DND-41 (cell line): ENCODE measurements around the gene SMPD3.

Experiments
- ATAC-seq: fragments of 200-7000 bp; cut with Tn5 transposase; 3 replicates; pipeline ENCODE4 v1.9.1; 2021; ENCODE audit warnings: low read depth; ENCODE audit not compliant: insufficient read depth
- DNase-seq: peaks from one replicate; pipeline ENCODE4 v3.0.0-alpha.2; 2020
- H2AFZ ChIP-seq: 2 replicates; pipeline ENCODE4 v1.6.0; 2012; ENCODE audit warnings: low read depth, low read length
- H3K27ac ChIP-seq: 2 replicates; pipeline ENCODE4 v1.5.1; 2012; ENCODE audit warnings: low read length, inconsistent platforms
- H3K27me3 ChIP-seq: fragments of 200-600 bp; sonication (generic); 2 replicates; pipeline ENCODE4 v1.6.0; 2012; ENCODE audit warnings: low read length, mild to moderate bottlenecking, inconsistent platforms; ENCODE audit not compliant: insufficient read depth, poor library complexity
- H3K36me3 ChIP-seq: 2 replicates; pipeline ENCODE4 v1.5.1; 2012; ENCODE audit warnings: low read length, inconsistent platforms; ENCODE audit not compliant: insufficient read depth
- H3K4me1 ChIP-seq: 2 replicates; pipeline ENCODE4 v1.5.1; 2012; ENCODE audit warnings: mild to moderate bottlenecking, low read length; ENCODE audit not compliant: insufficient read depth
- H3K4me2 ChIP-seq: 2 replicates; pipeline ENCODE4 v1.6.0; 2012; ENCODE audit warnings: mild to moderate bottlenecking, moderate library complexity, low read length, inconsistent platforms; ENCODE audit not compliant: insufficient read depth
- H3K4me3 ChIP-seq, 2 experiments: fragments of 200-600 bp in 1 of 2; shearing (Covaris generic) in 1 of 2; 2 replicates each; pipeline ENCODE4 v1.5.1; 2012 to 2016; ENCODE audit warnings: inconsistent platforms in 2 of 2, low read length in 2 of 2, mild to moderate bottlenecking in 2 of 2, low read depth in 1 of 2, moderate library complexity in 1 of 2
- H3K79me2 ChIP-seq: 2 replicates; pipeline ENCODE4 v1.6.0; 2012; ENCODE audit warnings: low read length, inconsistent platforms; ENCODE audit not compliant: insufficient read depth
- H3K9ac ChIP-seq: 2 replicates; pipeline ENCODE4 v1.6.0; 2012; ENCODE audit warnings: low read depth, mild to moderate bottlenecking, inconsistent platforms, low read length, moderate library complexity
- H3K9me3 ChIP-seq: 2 replicates; pipeline ENCODE4 v1.5.1; 2012; ENCODE audit warnings: low read length, moderate library complexity, mild to moderate bottlenecking, inconsistent platforms; ENCODE audit not compliant: insufficient read depth, severe bottlenecking
- H4K20me1 ChIP-seq: 2 replicates; pipeline ENCODE4 v1.6.0; 2012; ENCODE audit warnings: low read length; ENCODE audit not compliant: insufficient read depth
- CTCF ChIP-seq: IDR thresholded peaks from 2 replicates; pipeline ENCODE4 v1.5.1; 2012; ENCODE audit warnings: borderline replicate concordance, low read length, moderate library complexity, mild to moderate bottlenecking; ENCODE audit not compliant: poor library complexity, severe bottlenecking; ENCODE audit errors: extremely low read depth
- EZH2 ChIP-seq: IDR thresholded peaks from 3 replicates; pipeline ENCODE4 v1.6.1; 2012; ENCODE audit warnings: borderline replicate concordance, low read depth, mild to moderate bottlenecking, moderate library complexity, low read length, inconsistent platforms; ENCODE audit not compliant: severe bottlenecking

SMPD3 gene

GRCh38 chr16:68365167-68365817 is 83.0 kb downstream of the SMPD3 start:
- Histone ChIP-seq H3K27ac (peak overlapping the region; percentile 98), H3K4me3 (peak overlapping the region in 1 of 2 experiments; percentile 33; a peak in 1 of 4 replicates), H3K79me2 (peaks cover 85% of the 10 kb centered on the region), H3K9ac (peak overlapping the region; percentile 88), H3K4me2 (peak overlapping the region; percentile 98), H4K20me1 (peaks cover 90% of the 10 kb centered on the region), H3K36me3 (peaks cover 100% of the 10 kb centered on the region), H3K4me1 (peaks cover 83% of the 10 kb centered on the region), H2AFZ (no peak overlapping the region), H3K27me3 (no peaks in the 10 kb centered on the region), H3K9me3 (no peaks in the 10 kb centered on the region)
- DNase-seq (no peak), ATAC-seq (no peak)
- no peak for TF ChIP-seq CTCF
- TF ChIP-seq EZH2, result no peak

- DNase-seq, result no peak
- Histone ChIP-seq H3K9ac (peak overlapping the region; percentile 1; the same call in 1 of the 2 replicates), H3K27me3 (no peaks in the 10 kb centered on the region), H3K79me2 (peaks cover 77% of the 10 kb centered on the region), H3K9me3 (no peaks in the 10 kb centered on the region), H3K27ac (peak overlapping the region; percentile 98), H3K4me3 (no peak overlapping the region), H2AFZ (no peak overlapping the region), H4K20me1 (peaks cover 93% of the 10 kb centered on the region), H3K36me3 (peaks cover 100% of the 10 kb centered on the region), H3K4me2 (peak overlapping the region; percentile 98; the same call in 1 of the 2 replicates), H3K4me1 (peaks cover 90% of the 10 kb centered on the region)
- no peak for ATAC-seq
- TF ChIP-seq EZH2 (no peak), CTCF (peak; percentile 45)
These were observed 83.7 kb downstream of the SMPD3 start for GRCh38 chr16:68364561-68364998.

DNA sequence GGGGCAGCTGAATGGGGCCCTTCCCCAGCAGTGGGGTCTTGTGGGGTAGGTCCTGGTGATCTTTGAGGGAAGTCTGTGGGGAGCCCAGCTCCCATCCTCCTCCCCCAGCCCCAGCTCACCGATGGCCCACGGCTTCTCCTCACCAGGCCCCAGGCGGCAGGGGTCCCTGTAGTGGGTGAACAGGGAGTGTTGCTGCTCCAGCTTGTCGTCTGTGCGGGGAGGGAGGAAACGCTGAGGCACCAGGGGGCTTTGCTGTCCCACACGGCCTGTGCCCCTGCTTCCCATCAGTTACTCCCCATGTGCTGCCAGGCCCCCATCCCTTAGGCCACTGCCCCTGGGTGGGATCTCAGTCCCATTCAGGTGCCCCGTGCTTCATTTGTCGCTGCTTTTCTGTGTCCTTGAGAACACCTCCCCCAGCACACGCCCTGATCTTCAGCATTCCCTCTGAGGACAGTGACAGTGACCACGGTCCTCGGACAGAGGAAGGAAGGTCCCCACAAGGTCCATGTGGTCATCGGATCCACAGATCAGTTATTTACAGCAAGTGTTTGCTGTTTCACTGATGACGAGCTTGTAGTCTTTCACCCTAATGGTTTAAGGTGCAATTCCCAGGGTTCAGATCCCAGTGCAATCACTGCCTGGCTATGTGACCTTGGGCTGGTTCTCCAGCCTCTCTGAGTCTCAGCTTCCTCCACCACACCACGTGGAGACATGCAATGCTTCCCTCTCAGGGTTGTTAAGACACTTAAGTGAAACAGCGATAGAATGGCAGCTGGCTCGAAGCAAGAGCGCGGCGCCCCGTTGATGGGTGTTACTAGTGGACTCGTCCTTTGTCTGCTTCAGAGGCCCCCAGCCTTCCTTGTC is 84.4 kb downstream of the SMPD3 start:
- Histone ChIP-seq H3K4me2 (peak overlapping the region; percentile 14; the same call in 1 of the 2 replicates), H3K4me1 (peaks cover 92% of the 10 kb centered on the region), H3K36me3 (peaks cover 100% of the 10 kb centered on the region), H3K27me3 (no peaks in the 10 kb centered on the region), H4K20me1 (peaks cover 94% of the 10 kb centered on the region), H3K9ac (peak overlapping the region; percentile 1; the same call in 1 of the 2 replicates), H3K4me3 (no peak overlapping the region), H2AFZ (no peak overlapping the region), H3K79me2 (peaks cover 71% of the 10 kb centered on the region), H3K27ac (peak overlapping the region; percentile 98), H3K9me3 (no peaks in the 10 kb centered on the region)
- ATAC-seq, result no peak
- peak; percentile 12 for DNase-seq
- TF ChIP-seq EZH2 (no peak), CTCF (no peak)
